Cerebellar cortex (tissue), 1 donor: ENCODE measurements around the gene ETS2.
"Not testable (repeated sequence)": the region's sequence is repeated elsewhere in the genome, so short reads cannot be mapped to it uniquely, and the experiment has no call there.

Source experiments
- DNase-seq: peaks from one replicate; pipeline ENCODE4 v3.0.0-alpha.2; 2015; ENCODE audit warnings: low spot score

Gene ETS2

DNA sequence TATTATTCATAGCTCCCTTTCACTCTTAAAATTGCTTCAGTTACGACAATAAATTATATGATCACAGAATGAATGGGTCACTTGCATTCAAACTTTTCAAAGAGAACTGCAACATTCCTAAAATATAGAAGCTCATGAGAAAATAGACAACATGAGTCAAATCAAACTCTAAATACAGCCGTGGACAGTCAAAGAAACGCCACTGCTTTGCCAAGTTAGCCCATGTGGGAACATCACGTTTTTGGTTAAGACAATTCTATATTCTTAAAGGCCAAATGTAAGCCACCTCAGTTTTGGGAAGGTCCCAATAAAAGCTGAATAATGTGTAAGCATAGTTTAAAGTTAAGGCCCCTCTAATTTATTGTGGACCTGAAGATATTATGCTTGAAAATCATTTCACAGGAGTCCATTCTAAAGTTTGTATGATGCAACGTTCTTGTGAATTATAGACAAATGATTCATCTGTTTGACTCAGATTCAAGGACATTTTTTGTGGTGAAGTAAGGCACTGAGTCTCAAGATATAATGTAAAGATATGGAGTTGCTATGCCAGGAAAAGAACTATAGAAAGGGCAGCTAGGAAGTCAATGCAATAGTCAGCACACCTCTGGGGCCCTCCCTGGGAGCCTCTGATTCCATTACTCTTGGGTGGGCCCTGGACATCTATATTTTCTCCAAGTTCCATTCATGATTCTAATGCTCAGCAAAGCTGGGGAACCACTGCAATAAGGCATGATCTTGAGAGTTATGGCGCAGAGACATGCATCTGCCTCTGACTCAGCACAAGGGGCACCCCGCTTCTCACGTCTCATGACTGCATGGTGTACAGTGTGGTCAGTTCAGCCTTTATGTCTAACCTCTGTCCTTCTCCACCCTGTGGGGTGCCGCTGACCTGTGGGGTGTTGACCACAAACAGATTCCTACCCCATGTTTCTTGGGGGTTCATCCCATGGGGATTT, 33.9 kb downstream of the ETS2 start:
- no peak for DNase-seq

DNA sequence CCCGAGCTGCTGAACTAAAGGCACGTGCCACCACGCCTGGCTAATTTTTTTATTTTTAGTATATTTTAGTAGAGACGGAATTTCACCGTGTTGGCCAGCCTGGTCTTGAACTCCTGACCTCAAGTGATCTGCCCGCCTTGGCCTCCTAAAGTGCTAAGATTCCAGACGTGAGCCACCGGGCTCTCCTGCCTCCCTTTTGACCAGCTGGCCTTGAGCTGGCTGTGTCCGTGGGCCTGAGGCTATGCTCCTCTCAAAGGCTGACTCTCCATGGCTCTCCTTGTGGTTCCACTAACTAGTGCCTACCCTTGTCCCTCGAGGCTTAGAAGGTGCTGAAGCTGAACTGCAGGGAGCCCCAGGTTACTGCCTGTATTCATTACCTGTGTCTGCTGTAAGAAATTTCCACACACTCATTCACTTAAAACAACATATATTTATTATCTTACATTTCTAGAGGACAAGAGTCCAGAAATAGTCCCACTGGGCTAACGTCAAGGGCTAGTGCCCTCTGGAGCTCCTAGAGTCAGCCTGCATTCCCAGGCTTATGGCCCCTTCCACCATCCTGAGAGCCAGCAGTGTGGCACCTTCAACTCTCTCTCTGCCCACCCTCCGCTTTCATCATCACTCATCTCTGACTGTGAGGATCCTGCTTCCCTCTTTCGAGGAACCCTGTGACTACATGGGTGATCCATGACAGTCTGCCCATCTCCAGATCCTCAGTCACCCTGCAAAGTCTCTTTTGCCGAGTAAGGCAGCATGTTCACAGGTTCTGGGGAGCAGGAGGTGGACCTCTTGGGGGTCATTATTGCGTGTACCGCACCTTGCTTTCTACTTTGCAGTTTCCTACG, 34.9 kb downstream of the ETS2 start:
- DNase-seq = no peak

DNA sequence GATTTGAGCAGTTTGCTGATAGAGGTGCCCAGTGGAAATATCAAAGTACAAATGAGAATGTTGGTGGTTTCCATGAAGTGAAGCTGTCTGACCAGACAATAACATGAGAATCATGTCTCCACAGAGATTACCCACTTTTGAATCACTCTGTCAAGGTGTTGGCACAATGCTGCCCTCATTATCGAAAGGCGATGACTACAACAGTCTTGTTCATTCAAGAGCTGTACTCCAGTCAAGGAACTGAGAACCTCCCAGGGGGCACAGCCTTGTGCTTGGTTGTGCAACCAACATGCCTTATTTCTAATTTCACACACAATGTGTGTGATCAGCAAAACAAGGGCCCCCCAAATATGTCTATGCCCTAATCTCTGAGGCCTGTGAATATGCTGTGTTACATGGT, 35.7 kb downstream of the ETS2 start:
- no peak for DNase-seq

DNA sequence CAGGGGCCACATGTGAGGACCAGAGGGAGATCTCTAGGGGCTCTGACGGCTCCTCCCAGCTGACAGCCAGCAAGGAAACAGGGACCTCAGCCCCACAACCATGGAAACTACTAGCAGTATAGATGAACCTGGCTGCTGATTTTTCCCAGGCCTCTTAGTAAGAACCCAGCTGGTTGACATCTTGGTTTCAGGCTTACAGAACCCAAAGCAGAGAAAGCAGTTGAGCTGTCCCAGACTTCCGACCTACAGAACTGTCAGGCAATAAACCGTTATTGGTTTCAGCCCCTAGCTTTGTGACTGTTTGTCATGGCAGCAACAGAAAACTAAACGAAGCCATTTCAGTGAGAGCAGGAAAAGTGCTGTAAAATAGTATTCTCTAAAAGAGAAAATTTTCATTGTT, 36.4 kb downstream of the ETS2 start:
- DNase-seq = no peak

DNA sequence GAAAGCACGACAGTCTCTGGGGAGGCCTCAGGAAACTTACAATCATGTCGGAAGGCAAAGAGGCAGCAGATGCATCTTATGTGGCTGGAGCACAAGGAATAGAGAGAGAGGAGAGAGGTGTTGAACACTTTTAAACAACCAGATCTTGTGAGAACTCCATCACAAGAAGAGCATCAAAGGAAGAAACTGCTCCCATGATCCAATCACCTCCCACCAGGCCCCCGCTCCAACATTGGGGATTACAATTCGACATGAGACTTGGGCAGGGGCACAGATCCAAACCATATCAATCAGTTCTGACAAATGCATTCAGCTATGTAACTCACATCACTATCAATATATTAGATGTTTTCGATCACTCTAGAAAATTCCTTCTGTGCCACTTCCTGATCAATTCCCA, 37.6 kb downstream of the ETS2 start:
- DNase-seq = no peak

DNA sequence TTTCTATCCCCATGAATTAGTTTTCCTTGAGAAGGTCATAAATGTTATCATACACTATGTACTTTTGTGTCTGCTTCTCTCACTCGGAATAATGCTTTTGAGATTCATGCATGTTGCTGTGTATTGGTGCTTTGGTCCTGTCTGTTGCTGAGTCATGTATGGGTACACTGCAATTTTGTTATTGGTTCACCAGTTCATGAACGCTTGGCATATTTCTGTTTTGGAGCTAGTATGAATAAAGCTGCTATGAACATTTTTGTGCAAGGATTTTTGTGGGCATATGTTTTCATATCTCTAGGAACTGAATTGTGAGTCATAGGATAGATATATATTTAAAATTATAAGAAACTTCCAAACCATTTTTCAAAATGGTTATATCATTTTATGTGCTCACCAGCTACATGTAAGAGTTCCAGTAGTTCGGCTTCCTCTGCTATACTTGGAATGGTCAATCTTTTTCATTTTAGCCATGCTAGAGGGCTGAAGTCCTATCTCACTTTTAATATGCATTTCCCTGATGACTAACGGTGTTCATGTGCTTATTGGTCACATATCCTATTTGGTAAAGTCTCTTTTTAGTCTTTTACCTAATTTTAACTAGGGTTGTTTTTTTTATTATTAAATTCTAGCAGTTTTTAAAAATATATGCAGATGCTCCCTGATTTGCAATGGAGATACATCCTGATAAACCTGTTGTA, 38.2 kb downstream of the ETS2 start:
- no peak for DNase-seq

DNA sequence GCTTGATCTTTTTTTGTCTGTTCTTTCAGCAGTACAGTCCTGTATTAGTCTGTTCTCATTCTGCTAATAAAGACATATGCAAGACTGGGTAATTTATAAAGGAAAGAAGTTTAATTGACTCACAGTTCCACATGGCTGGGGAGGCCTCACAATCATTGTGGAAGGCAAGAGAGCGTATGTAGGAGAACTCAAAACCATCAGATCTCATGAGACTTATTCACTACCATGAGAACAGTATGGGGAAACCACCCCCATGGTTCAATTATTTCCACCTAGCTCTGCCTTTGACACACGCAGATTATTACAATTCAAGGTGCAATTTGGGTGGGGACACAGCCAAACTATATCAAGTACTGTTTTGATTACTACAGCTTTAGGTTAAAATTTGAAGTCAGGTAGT, 39.6 kb downstream of the ETS2 start:
- not testable (repeated sequence) for DNase-seq

DNA sequence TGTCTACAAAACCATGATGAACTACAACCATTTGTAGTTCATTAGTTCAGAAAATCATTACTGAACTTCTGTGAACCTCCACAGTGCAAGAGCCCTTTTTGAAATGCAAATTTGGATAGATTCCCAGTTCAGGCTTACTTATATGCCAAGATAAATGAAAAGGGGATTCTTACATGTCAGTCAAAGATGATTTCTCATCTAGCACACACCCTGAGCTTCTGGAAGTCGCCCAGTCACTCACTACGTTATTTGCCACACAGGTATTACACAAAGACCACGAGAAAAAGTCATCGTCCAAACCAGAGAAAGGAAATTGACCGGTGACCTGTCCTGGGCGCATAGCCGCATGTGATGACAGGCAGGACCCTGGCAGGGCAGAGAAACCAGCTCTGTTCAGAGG, 41.8 kb downstream of the ETS2 start:
- DNase-seq = no peak

DNA sequence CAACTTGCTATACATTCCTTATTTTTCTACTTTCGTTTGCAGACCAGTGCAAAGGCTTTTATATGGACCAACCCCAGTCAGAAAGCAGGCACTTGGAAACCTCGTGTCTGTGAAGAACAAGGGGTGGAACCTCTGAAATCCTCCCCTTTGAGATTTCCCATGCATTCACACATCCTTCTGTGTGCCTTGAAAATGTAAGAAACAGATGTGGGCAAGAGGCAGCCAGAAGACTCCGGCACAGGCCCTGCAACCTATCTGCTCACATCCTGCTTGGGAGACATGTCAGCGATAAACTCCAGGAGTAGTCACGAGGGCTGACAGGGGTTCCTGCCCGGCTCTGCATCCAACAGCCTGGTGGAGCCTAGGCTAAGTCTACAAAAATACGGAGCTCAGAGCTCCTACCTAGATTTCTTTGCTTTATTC, 42.5 kb downstream of the ETS2 start:
- no peak for DNase-seq

DNA sequence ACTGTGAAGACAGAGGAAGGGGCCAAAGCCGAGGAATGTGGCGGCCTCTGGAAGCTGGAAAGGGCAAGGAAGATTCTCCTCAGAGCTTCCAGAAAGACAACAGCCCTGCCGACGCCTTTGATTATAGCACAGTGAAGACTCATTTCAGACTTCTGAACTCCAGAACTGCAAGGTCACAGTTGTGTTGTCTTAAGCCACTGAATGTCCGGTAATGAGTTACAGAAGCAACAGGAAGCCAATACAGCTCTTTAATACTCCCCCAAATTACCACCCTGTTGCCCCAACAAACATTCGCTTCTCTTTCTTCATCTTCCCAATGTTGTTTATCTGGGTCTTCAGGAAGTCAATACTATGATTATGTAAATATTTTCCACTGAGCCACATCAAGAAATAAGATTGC, 44.0 kb downstream of the ETS2 start:
- no peak for DNase-seq

DNA sequence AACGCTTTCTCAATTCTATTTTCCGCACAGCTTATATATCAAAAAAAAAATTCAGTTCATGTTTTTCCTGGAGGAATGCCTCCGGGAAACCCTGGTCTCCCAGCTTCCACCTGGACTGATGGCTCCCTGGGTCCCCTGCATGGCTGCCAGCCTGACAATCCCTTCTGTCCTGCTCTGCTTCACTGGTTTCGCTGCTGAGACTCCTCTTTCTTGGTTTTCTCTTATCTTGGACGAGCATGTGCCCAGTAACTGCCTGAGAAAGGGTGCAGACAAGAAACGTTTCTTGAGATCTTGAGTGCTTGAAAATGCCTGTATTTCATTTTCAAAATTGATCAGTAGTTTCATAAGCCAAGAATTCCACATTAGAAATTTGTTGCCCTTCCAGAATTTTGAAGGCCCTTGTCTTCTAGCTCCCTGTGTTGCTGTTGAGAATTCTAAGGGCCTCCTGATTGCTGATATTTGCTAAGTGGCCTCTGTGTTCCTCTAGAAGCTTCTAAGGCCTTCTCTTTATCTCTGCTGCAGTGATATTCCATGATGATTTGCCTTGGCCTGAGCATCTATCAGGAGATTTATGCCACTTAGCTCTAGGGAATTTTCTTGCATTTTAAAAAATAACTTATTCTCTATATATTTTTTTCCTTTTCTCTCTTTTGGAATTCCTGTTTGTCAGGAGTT, 44.7 kb downstream of the ETS2 start:
- DNase-seq = no peak

DNA sequence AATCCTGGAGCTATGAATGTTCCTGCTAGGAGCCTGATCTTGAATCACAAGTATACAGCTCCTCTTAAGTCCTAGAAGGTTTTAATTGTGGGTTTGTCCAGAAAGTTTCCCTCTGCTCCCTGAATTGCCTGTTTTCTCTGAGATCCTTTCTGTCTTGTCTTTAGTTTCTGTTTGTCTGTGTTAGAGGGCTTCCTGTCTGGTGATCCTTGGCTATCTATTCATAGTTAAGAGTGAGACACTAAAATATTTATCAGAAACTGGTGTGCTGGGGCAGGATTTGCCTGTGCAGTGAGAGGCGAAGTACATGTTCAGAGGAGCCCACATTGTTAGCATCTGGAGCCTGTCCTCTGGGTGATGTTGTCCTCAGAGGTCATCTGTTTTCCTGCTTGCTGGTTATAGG, 45.4 kb downstream of the ETS2 start:
- no peak for DNase-seq

DNA sequence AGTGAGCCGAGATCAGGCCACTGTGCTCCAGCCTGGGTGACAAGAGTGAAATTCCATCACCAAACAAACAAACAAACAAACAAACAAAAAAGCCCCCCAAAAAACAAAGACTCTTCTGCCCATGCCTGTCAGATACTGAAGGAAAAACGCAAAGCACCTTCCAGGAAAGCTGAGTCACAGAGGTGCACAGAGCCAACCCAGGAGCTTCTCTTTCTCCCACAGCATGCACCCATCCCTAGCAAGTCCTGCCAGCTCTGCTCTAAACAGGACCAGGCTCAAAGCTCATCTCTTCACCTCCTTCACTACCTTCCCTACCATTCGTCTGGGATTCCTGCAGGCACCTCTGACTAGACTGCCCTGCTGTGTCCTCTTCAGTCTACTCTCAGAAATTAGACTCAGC, 46.5 kb downstream of the ETS2 start:
- DNase-seq = no peak

DNA sequence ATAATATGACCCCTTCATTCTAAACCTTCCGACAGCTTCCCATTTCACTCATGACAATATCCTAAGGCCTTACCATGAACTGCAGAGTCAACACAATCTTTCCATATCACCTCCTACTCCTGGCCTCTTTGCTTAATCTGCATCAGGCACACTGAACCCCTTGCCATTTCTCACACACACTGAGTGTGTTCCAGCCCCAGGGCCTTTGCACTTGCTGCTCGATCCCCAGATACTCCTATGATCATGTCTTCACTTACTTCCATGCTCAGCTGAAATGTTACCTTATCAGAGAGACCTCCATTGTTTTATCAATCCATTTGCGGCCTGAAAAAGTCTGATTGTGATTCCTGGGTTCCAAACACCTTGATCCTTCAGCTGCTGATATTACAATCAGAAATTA, 47.0 kb downstream of the ETS2 start:
- DNase-seq = no peak

DNA sequence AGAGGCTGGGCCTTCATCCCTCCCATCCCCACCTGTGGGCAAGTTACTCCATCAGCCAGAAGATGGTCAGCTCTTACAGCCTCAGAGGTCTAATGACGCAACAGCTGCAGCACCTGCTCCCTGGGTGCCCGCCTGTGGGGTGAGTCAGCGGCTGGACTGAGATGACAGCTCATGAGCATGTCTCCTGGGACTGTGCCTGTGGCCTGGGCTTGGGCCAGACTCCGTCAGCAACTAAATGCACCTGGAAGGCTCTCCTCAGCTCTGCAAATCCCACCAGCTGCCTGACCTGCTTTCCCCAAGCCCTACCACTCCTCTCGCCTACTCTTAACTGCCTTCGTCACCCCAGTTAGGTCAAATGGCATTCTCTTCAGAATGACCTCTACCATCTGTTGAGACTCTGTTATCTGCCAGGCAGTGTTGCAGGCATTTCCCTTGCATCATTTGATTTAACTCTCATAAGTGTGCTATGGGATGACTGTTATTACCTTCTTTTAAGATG, 47.7 kb downstream of the ETS2 start:
- no peak for DNase-seq

DNA sequence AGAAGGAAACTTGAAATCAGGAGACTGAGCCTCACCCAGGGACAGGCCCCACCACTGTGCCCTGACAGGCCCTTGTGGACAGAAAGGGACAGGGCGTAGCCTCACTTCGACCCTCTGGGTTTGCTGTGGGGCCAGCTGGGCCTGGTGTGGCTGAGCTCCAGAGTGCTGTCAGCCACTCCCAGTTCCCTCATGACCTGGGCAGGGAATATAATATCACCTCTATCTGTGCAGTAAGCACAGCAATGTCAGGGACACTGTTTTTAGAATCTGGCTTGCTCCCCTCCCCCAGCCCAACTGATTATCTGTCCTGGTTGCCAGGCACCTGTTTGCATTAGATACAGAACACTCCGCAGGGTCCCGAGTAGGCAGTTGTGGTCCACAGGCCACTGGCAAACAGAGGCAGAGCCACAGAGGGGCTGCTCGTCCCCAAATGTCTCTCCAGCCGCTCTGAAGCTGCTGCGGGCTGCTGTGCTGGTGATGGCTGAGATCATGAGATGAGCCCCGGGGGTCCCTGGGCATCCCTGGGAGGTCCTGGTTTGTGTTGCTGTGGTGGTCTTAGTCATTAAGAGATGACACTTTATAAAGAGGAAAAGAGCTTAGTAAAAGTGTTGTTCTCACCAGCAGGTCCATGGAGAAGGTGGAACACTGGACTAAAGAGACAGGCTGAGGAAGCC, 51.6 kb downstream of the ETS2 start:
- DNase-seq = no peak

DNA sequence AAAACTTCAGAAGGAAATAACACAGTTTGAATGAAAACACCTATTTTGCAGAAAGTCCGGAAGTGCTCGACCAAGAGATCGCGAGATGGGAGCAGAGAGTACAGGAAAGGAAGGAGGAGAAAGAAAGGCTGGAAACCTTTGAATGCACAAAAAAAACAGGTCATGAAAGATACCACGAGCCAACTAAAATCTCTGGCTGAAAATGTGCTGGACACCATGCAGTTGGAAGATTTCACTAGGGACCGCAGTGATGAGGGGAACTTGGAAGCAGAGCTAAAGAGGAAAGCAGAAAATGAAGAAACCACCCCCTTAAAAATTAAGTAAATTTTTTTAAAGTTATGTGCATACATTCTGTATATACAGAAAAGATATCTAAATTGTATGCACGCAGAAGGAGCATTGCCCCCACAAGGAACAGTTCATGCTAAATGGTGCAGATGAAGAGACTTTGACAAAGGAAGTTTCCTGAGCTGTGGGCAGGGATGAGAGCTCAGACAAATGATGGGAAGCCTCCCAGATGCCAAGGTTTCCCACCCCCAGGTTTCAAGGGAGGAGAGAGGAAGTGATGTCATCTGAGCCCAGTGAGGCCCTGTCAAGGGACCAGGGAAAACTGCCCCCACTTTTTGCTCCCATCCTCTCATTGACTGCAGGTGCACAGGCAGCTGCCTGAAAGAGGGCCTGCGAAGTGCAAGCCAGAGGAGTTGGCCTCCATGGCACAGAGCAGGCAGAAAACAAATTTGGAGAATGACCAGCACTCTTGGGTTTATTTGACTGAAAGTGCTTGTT, 52.5 kb downstream of the ETS2 start:
- DNase-seq = no peak

DNA sequence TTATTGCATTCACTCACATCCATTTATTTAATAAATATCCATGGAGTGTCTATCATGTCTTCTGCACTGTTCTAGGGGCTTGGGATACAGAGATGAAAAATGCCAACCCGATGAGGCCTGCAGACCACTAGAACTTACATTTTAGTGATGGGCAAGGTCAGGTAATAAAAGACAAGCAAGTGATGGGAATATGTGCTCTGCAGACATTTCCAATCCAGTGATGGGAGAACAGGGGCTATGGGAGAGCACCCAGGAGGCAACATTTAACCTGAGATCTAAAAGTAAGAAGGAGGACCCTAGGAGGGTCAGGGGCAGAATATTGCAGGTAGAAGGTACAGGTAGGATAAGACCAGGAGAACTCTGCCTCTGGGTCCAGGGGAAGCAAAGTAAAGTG, 53.1 kb downstream of the ETS2 start:
- DNase-seq = no peak

DNA sequence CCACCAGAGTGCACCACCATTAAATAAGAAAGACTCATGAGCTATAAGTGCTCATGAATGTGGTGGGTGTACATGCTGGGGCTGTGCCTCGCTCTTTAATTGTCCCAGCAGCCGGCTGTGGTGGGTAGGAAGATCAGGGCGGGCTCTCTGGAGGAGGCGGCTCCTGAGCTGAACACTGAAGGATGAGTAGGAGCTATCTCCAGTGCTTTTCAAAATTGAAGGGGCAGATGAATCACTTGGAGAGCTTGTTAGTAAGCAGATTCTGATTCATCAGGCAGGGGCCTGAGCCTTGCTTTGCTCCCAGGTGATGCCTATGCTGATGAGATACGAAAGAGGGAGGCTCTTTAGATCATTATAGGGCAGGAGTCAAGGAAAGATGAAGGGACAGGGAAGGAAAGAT, 54.1 kb downstream of the ETS2 start:
- no peak for DNase-seq

DNA sequence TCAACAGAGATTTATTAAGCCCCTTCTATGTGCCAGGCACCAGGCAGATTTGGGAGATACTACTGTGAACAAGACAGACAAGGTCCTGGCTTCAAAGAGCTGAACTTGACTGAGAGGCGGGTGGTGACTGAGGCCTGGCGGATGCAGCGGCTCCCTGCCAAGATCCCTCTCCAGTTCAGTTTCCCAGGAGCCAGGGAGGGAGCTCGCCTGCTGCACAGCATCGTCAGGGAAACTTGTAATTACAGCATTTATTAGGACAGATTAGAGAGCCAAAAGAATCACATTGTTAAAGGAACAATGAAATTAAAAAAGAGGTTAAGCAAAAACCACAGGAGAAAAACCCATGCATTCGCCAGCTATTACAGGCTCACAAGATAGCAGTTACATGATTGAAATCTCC, 55.3 kb downstream of the ETS2 start:
- DNase-seq = no peak
